Measurements from ENCODE around the gene SHC2.
"Not testable (repeated sequence)": the region's sequence is repeated elsewhere in the genome, so short reads cannot be mapped to it uniquely, and the experiment has no call there.

The SHC2 gene

DNA sequence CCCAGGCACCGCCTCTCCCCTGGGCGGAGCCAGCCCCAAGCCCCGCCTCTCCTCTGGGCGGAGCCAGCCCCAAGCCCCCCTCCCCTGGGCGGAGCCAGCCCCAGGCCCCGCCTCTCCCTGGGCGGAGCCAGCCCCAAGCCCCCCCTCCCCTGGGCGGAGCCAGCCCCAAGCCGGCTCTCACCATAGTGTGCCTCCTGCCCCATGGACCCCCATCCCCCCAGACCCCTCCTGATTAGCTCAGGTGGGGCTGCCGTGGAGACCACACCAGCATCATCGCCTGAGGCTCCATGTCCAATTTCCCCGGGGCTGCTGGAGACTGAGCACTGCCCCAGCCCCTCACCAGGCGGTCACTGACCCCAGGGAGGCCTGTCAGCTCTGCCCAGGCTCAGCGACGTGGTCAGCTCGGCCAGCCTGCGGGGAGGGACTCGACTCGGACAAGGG is 31.3 kb upstream of the SHC2 start:
- peak; percentile 42 for DNase-seq

DNA sequence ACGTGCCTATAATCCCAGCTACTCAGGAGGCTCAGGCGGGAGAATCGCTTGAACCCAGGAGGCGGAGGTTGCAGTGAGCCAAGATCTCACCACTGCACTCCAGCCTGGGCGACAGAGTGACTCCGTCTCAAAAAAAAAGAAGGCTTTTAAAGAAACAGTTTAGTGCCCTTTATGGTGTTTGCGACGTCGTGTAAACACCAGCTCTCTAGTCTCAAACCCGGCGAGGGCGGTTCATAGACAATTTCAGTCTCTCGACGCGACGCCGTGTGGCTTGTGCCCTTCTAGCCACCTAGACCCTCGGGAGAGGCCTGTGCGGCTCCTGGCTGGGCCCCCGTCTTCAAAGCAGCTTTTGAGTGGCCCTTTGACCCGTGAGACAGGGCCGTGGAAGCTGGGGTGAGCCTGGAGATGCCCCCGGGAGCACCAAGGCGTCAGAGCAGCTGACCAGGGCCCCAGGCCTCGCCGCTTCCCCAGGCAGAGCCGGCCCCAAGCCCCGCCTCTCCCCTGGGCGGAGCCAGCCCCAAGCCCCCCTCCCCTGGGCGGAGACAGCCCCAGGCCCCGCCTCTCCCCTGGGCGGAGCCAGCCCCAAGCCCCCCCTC is 30.4 kb upstream of the SHC2 start:
- DNase-seq = peak; percentile 20

- DNase-seq = no peak
Observed at GRCh38 chr19:489418-490196, 28.8 kb upstream of the SHC2 start.

DNA sequence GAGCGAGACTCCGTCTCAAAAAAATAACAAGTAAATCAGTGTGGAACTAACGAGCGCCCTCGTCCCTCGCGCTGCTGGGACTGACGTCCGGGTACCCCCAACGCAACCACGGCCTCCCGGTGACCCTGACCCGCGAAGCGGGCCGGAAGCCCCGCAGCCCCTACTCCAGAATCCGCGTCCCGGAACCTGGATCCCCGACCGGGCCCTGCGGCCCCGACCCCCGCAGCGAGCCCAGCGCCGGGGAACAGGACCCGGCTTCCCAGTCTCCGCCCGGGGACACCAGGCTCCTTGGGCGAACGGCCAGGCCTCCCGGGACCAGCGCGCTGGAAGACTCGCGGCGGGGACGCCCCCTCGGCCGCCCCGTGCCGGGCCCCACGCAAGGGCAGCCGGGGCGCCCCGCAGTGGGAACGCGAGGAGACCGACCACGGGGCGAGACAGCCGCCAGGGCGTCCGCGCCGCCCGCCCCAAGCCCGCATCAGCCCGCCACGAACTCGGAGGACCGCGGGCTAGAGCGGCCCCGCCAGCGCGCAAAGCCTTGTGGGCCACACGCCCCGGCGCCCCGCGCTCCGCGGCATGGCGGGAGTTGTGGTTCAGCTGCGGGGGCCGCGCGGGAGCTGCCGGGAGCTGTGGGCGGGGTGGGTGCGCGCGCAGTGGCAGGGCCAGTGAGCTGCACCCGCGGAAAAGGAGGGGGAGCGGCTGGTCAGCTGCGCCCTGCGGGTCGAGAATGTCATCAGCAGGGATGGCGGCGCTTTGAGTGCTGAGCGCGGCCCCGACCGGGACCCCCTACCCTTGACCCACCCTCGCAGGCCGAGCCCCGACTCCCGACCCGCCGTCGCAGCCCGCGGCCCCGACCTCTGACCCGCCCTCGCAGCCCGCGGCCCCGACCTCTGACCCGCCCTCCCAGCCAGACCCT is 27.9 kb upstream of the SHC2 start:
- DNase-seq = peak; percentile 96

GRCh38 chr19:485583-486236 is 24.9 kb upstream of the SHC2 start:
- no peak for DNase-seq

- DNase-seq = no peak
Observed at GRCh38 chr19:485077-485476, 24.2 kb upstream of the SHC2 start.

- no peak for DNase-seq
Observed at GRCh38 chr19:484494-484893, 23.7 kb upstream of the SHC2 start.

- no peak for DNase-seq
Observed at GRCh38 chr19:483332-484072, 22.7 kb upstream of the SHC2 start.

GRCh38 chr19:482186-483041 is 21.6 kb upstream of the SHC2 start:
- no peak for DNase-seq

GRCh38 chr19:481100-481499 is 20.3 kb upstream of the SHC2 start:
- not testable (repeated sequence) for DNase-seq

GRCh38 chr19:480016-480855 is 19.4 kb upstream of the SHC2 start:
- DNase-seq = no peak

GRCh38 chr19:478976-479375 is 18.1 kb upstream of the SHC2 start:
- DNase-seq = no peak

DNA sequence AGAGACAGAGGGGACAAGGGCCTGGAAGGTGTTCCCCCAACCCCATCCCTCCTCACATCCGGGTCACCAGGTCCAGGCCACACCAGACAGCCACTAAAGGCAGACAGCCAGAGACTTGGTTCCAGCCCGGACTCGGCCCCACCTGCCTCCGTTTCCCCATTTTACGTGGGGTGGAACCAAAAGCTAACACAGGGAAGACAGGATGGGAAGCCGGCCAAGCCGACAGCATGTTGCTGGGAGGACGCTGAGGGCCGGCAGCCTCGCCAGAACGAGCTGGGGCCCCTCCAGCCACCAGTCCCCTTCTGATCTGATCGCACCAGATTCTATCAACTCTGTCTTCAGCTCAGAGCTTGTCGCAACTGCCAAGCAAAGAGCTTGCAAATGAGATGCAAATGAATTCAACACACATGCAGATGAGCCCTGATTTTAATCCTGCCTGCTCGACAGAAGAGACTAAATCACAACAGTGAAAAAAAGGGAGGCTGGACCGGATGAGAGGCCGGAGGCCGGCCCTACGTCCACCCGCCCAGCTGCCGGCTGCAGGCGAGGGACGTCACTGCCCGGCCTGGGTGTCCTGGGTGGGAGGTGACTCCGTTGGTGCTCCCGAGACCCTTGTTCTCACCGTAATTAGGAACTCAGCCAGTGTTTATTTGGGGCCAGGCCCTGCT is 17.5 kb upstream of the SHC2 start:
- DNase-seq = no peak

DNA sequence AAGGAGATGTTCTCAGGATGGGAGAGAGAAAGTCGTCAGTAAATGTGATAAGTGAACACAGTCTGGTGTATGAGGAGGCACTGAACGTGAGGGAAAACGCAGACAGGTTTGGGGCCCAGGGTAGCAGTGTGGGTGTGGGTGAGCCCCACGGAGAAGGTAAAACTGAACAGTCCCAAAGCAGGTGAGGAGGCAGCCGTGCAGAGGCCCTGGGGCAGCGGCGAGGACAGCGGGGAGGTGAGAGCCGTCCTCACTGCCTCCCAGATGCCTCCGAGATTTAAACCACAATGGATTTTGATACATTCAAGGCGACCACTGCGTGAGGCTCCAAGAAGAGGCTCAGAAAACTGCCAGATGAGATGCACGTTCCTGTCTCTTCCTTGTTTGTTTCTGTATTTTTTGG is 14.5 kb upstream of the SHC2 start:
- no peak for DNase-seq

GRCh38 chr19:474126-475078 is 13.6 kb upstream of the SHC2 start:
- DNase-seq = no peak

GRCh38 chr19:472005-472858 is 11.4 kb upstream of the SHC2 start:
- no peak for DNase-seq

- no peak for DNase-seq
Observed at GRCh38 chr19:470701-471100, 9.9 kb upstream of the SHC2 start.

- no peak for DNase-seq
Observed at GRCh38 chr19:469833-470232, 9.0 kb upstream of the SHC2 start.
